ENCODE measurements around the gene ZBTB16.

Gene ZBTB16

GRCh38 chr11:114290503-114291235, 231.2 kb downstream of the ZBTB16 start:
- DNase-seq = no peak

GRCh38 chr11:114291381-114291780, 231.9 kb downstream of the ZBTB16 start:
- DNase-seq = no peak

GRCh38 chr11:114291842-114292680, 232.6 kb downstream of the ZBTB16 start:
- DNase-seq = no peak

GRCh38 chr11:114293201-114293711, 233.7 kb downstream of the ZBTB16 start:
- DNase-seq = no peak

GRCh38 chr11:114295676-114296604, 236.4 kb downstream of the ZBTB16 start, which contains the start of gene NNMT:
Gene NNMT, plus strand, starts transcription at chr11:114296399. Its CDS starts 158 bp downstream, at chr11:114296557.
- DNase-seq = no peak

DNA sequence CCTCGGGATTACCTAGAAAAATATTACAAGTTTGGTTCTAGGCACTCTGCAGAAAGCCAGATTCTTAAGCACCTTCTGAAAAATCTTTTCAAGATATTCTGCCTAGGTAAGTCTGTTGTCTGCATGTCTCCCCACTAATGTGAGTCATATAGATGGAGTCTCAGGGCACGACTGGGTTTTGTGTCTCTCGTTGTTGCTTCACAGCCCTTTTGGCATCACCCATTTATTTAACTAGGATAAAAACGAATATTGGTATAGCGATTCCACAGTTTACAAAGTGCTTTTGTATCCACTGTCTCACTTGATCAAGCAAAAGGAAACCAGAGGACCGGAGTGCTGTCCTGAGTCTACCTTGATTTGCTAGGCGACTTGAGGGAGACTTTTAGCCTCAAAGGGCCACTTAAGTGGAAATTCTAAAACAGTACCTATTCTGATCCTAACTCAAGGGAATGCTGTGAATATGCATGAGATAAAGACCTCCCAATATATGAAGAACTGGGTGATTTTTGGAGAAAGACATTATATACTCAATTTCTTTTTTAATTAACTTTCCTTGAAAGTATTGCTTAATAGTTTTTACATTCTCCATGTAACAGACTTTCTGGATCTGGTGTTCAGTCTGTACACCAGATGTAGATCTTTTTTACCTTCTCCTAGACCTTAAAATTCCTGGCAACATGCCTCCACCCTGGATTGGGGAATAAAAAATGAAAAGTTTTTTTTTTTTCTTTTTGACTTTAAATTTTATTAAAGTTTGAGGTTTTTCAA, 237.3 kb downstream of the ZBTB16 start:
- DNase-seq = no peak

DNA sequence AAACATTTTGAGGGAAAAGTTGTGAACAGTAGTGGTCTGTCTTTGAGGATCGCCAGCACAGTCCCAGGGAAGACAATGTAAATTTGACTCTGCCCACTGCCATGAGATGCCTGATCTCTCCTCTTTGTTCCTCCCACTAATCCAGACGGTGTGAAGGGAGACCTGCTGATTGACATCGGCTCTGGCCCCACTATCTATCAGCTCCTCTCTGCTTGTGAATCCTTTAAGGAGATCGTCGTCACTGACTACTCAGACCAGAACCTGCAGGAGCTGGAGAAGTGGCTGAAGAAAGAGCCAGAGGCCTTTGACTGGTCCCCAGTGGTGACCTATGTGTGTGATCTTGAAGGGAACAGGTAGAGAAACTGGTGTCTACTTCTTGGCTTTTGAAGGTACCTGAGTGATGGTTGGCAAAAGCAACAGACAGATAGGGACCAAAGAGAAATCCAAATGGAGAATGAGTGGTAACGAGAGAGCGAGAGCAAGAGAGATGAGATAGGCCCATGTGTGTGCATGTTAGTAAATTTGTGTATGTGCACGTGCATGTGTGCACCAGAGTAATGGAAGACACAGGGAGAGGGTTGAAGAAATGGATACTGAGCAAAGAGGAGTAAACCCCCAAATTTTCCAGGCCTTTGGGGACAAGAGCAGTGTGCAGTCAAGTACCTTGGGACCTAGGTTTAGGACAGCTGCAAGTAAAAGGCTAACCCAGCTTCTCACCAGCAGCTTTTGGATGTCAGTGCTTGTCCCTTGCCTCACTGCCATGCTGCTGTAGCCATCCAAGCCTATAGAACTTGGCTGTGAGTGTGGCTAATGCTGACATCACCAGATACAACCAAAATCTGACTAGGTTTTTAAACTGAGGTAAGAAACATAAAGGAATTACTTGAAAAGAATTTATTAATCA, 238.5 kb downstream of the ZBTB16 start:
- no peak for DNase-seq

DNA sequence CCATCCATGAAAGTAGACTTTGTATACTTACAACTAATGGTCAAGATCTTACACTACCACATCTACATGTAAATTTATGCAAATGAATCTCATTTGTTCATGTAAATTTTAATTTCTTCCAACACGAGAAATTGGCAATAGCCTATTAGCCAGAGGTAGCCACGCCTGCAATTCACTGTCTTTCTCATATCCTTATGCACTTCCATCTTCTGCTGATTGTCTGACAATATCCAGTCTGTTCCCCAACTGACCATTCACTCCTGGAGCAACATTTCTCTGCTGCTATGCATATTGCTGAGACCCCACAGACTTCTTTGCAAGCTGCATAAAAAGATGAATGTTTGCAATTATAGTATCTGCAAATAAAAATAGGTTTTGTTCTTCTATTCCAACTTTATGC, 239.2 kb downstream of the ZBTB16 start:
- no peak for DNase-seq
